Central memory CD8-positive, alpha-beta T cell (primary cell): ENCODE results near the gene BEND5.

Experiments used
- ATAC-seq: fragments of 150-1000 bp; cut with Tn5 transposase; replicated peaks from 2 replicates; pipeline ENCODE4 v1.10.0; 2022; ENCODE audit warnings: mild to moderate bottlenecking, moderate FRiP score, moderate number of reproducible peaks; ENCODE audit not compliant: poor library complexity, severe bottlenecking; ENCODE audit errors: extremely low read depth
- DNase-seq, 2 donors: peaks; one replicate each; pipeline ENCODE4 v3.0.0; 2021; ENCODE audit warnings: low spot score in 2 of 2
- H3K27ac Mint-ChIP-seq: one replicate; pipeline ENCODE4 v1.8.0; 2022; ENCODE audit warnings: low read depth, mild to moderate bottlenecking, moderate library complexity, mixed read lengths
- H3K27me3 Mint-ChIP-seq: one replicate; pipeline ENCODE4 v1.8.0; 2022; ENCODE audit warnings: mixed read lengths
- H3K36me3 Mint-ChIP-seq: one replicate; pipeline ENCODE4 v1.8.0; 2022; ENCODE audit warnings: mild to moderate bottlenecking, moderate library complexity, mixed read lengths; ENCODE audit not compliant: insufficient read depth
- H3K4me1 Mint-ChIP-seq: one replicate; pipeline ENCODE4 v1.8.0; 2022; ENCODE audit warnings: mixed read lengths
- H3K4me3 Mint-ChIP-seq: one replicate; pipeline ENCODE4 v1.8.0; 2022; ENCODE audit warnings: mild to moderate bottlenecking, moderate library complexity, mixed read lengths
- H3K9me3 Mint-ChIP-seq: one replicate; pipeline ENCODE4 v1.8.0; 2022; ENCODE audit warnings: mixed read lengths

The BEND5 gene

GRCh38 chr1:48735796-48736195 lies 40.9 kb downstream of the BEND5 start:
- no peaks in the 10 kb centered on the region for H3K4me1 Mint-ChIP-seq
- H3K36me3 Mint-ChIP-seq = no peaks in the 10 kb centered on the region
- H3K27me3 Mint-ChIP-seq = no peaks in the 10 kb centered on the region
- H3K9me3 Mint-ChIP-seq = no peaks in the 10 kb centered on the region
- no peak overlapping the region for H3K4me3 Mint-ChIP-seq
- H3K27ac Mint-ChIP-seq = no peak overlapping the region
- DNase-seq (no peak), ATAC-seq (no peak)

DNA sequence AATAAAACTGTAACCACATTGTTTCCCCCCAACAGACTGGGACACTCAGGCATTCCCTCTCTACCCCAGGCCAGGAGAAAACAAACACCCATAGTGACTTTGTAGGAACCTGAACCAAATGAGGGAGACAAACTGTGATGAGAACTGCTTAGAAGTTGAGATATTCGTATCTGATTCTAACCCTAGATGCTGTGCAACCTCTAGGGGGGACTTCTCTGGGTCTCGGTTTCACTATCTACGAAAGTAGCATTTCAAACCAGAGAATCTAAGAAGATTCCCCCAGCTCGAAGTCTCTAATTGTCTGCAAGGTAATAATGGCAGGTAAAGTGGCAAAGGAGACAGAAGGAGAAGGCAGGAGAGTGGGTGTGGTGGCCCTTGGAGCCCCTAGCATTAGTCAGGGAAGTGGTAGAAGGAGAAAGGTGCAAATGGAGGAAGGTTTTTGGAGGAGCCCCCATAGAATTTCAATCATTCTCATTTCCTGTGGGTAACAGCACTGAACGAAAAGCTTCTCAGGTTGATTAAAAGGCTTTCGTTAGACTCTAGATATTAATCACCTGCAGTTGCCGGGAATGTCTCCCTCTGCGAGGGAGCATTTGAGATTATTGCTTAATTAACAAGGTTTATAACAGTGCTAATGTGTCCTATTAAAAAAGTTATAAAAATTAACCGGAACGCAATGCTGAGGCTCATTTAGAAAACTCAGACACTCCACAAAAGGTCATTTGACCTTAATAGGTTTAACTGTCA lies 46.4 kb downstream of the BEND5 start:
- Mint-ChIP-seq H3K4me3 (peak overlapping the region; percentile 45), H3K9me3 (no peaks in the 10 kb centered on the region), H3K27ac (no peak overlapping the region), H3K36me3 (no peaks in the 10 kb centered on the region), H3K4me1 (peaks cover 5% of the 10 kb centered on the region), H3K27me3 (no peaks in the 10 kb centered on the region)
- DNase-seq = no peak
- no peak for ATAC-seq

DNA sequence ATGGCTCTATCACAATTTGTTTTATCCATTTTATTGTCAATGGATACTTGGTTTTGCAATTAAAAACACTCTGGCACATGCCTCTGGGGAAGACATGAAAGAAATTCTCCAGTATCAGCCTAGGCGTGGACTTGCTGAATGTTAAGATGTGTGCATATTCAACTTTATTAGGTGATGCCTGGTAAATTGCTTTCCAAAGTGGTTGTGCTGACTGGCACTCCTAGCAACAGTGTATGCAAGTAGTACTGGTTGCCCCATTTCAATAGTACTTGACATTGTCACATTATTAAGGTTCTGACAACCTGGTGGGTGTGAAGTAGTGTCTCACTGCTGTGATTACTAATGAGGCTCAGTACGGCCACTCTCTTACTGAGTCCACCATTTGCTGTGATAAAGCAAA lies 48.1 kb downstream of the BEND5 start:
- no peak for ATAC-seq
- no peak overlapping the region for H3K27ac Mint-ChIP-seq
- DNase-seq = no peak

GRCh38 chr1:48726557-48727215 lies 50.0 kb downstream of the BEND5 start:
- no peaks in the 10 kb centered on the region for H3K36me3 Mint-ChIP-seq
- no peak for DNase-seq
- no peak overlapping the region for H3K4me3 Mint-ChIP-seq
- peaks cover 5% of the 10 kb centered on the region for H3K4me1 Mint-ChIP-seq
- no peak overlapping the region for H3K27ac Mint-ChIP-seq
- no peak for ATAC-seq
- no peaks in the 10 kb centered on the region for H3K27me3 Mint-ChIP-seq
- no peaks in the 10 kb centered on the region for H3K9me3 Mint-ChIP-seq

More for the DNA sequence above, 48.1 kb downstream of the BEND5 start:
- H3K4me1 Mint-ChIP-seq = peaks cover 5% of the 10 kb centered on the region
- no peaks in the 10 kb centered on the region for H3K9me3 Mint-ChIP-seq
- H3K27me3 Mint-ChIP-seq = no peaks in the 10 kb centered on the region
- H3K36me3 Mint-ChIP-seq = no peaks in the 10 kb centered on the region
- H3K4me3 Mint-ChIP-seq = no peak overlapping the region

- no peaks in the 10 kb centered on the region for H3K27me3 Mint-ChIP-seq
- H3K36me3 Mint-ChIP-seq = no peaks in the 10 kb centered on the region
- no peak for ATAC-seq
These were observed 50.6 kb downstream of the BEND5 start for GRCh38 chr1:48726139-48726538.

DNA sequence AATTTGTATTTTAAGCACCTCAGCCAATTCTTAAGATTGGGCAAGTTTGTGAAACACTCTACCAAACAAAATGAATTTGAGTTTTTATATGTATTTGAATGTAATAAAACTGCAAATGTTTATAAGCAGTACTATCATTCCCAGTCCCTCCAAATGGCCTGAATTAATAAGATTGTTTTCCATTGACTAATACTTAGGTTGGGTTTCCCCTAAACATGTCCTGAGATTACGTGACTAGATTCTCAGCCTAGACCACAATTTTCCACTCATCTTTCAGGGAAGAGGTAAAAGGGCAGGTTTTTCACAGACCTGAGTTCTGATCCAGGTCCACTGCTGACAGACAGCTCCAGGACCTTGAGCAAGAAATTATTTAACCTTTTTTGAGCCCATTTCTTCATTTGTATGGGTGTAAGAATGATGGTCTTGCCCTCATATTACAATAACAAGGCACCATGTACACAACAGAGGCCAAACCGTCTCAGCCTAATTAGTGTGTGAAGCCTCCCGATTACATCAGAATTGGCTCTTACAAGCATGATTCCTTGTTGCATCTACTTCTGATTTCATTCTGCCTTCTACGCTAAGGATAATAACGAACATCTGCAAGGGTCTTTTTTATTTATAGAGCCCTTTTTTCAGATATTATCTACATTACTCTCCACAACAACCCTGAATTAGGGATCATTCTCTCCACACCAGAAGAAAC lies 51.2 kb downstream of the BEND5 start:
- H3K9me3 Mint-ChIP-seq = no peaks in the 10 kb centered on the region
- H3K4me3 Mint-ChIP-seq = no peak overlapping the region
- no peaks in the 10 kb centered on the region for H3K36me3 Mint-ChIP-seq
- DNase-seq (no peak), ATAC-seq (no peak)
- H3K27me3 Mint-ChIP-seq = no peaks in the 10 kb centered on the region
- H3K27ac Mint-ChIP-seq = no peak overlapping the region
- H3K4me1 Mint-ChIP-seq = peaks cover 5% of the 10 kb centered on the region

More at GRCh38 chr1:48726139-48726538, 50.6 kb downstream of the BEND5 start:
- Mint-ChIP-seq H3K4me1 (peaks cover 5% of the 10 kb centered on the region), H3K4me3 (no peak overlapping the region), H3K27ac (no peak overlapping the region), H3K9me3 (no peaks in the 10 kb centered on the region)
- no peak for DNase-seq

GRCh38 chr1:48720929-48721328 lies 55.8 kb downstream of the BEND5 start:
- no peaks in the 10 kb centered on the region for H3K4me1 Mint-ChIP-seq

GRCh38 chr1:48718705-48719104 lies 58.0 kb downstream of the BEND5 start:
- DNase-seq (no peak), ATAC-seq (no peak)
- Mint-ChIP-seq H3K4me1 (no peaks in the 10 kb centered on the region), H3K27me3 (no peaks in the 10 kb centered on the region), H3K36me3 (no peaks in the 10 kb centered on the region), H3K27ac (no peak overlapping the region), H3K9me3 (no peaks in the 10 kb centered on the region), H3K4me3 (no peak overlapping the region)

More at GRCh38 chr1:48720929-48721328, 55.8 kb downstream of the BEND5 start:
- Mint-ChIP-seq H3K9me3 (no peaks in the 10 kb centered on the region), H3K4me3 (no peak overlapping the region), H3K36me3 (no peaks in the 10 kb centered on the region), H3K27me3 (no peaks in the 10 kb centered on the region), H3K27ac (no peak overlapping the region)
- ATAC-seq = no peak
- no peak for DNase-seq

GRCh38 chr1:48718116-48718630 lies 58.5 kb downstream of the BEND5 start:
- no peak for DNase-seq
- ATAC-seq = no peak
- H3K4me1 Mint-ChIP-seq = no peaks in the 10 kb centered on the region
- H3K9me3 Mint-ChIP-seq = no peaks in the 10 kb centered on the region
- no peak overlapping the region for H3K27ac Mint-ChIP-seq
- no peaks in the 10 kb centered on the region for H3K27me3 Mint-ChIP-seq
- H3K4me3 Mint-ChIP-seq = no peak overlapping the region
- H3K36me3 Mint-ChIP-seq = no peaks in the 10 kb centered on the region

DNA sequence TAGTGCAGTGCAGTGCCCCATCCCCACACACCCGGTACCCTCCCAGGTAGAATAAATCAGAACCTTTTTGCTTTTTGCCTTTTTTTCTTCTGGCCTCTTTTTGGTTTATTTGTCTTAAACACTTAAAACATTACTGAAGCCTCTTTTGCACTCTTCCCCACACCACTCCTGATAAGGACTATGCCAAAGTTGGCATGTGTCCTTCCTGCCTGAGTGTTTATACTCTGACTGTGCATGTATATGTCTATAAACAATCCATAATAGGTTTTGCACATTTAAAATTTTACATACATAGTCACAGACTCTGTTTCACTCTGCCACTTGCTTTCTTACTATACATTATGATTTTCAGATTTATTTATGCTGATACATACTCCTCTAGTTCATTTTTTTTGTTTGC lies 59.6 kb downstream of the BEND5 start:
- H3K4me1 Mint-ChIP-seq = no peaks in the 10 kb centered on the region
- no peak for DNase-seq
- no peaks in the 10 kb centered on the region for H3K9me3 Mint-ChIP-seq
- ATAC-seq = no peak
- H3K4me3 Mint-ChIP-seq = no peak overlapping the region
- H3K36me3 Mint-ChIP-seq = no peaks in the 10 kb centered on the region
- no peak overlapping the region for H3K27ac Mint-ChIP-seq
- H3K27me3 Mint-ChIP-seq = no peaks in the 10 kb centered on the region

DNA sequence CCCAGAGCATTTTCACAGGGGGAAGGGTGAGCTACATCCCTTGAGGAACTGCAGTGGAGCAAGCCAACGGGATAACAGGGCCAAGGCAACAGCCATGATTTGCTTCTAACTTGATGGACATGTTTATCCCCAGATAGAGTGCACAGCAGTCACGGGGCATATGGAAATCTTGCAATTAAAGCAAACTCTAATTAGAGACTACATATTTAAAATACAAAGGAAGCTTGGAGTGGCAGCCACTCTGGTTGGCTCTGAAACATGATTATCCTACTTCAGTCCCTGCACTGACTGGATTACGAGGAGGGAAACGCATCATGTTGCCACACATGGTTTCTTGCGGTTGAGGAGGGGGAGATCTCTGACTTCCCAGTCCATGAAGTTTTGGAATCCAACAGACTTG lies 60.8 kb downstream of the BEND5 start:
- no peak for ATAC-seq
- H3K4me3 Mint-ChIP-seq = no peak overlapping the region

DNA sequence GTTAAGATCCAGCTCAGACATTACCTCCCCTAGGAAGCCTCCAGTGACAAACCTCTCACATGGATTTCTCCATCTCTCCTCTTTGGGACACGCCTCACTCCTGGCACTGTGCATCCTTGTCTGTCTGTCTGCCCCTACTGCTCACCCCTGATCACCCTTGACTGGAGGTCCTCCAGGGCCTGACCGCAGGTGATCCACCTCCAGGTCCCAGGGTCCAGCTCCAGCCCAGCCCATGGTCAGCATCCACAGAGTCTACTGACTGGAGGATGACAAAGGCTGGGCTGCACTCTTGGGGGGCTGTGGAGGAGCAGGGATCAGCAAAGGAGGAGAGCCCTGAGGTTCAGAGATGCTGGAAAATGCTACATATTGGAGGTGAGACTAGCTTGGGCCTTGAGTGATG lies 65.8 kb downstream of the BEND5 start:
- no peak for ATAC-seq
- Mint-ChIP-seq H3K36me3 (no peaks in the 10 kb centered on the region), H3K4me1 (no peaks in the 10 kb centered on the region), H3K27ac (no peak overlapping the region), H3K9me3 (no peaks in the 10 kb centered on the region), H3K27me3 (no peaks in the 10 kb centered on the region), H3K4me3 (no peak overlapping the region)
- no peak for DNase-seq

More for the DNA sequence above, 60.8 kb downstream of the BEND5 start:
- H3K4me1 Mint-ChIP-seq = no peaks in the 10 kb centered on the region
- no peak for DNase-seq
- H3K9me3 Mint-ChIP-seq = no peaks in the 10 kb centered on the region
- H3K27me3 Mint-ChIP-seq = no peaks in the 10 kb centered on the region
- H3K36me3 Mint-ChIP-seq = no peaks in the 10 kb centered on the region
- H3K27ac Mint-ChIP-seq = no peak overlapping the region
